ENCODE measurements around the gene CDK2AP2.

GRCh38 chr11:67498544-67498972 lies 9.4 kb downstream of the CDK2AP2 start:
- TF ChIP-seq CTCF (IDR thresholded peaks at IDR 0.05) = no peak
- no peak for TF ChIP-seq POLR2A (IDR thresholded peaks at IDR 0.05)

Measured in thyroid gland (tissue), 4 donors.